Stimulated activated CD4-positive, alpha-beta T cell treated with anti-CD3 and anti-CD28 coated beads, Interleukin-15, amount 100 ng/mL, for 24 hours (primary cell): ENCODE data around the gene DMD.
"Not testable (repeated sequence)": the region's sequence is repeated elsewhere in the genome, so short reads cannot be mapped to it uniquely, and the experiment has no call there.

Source experiments
- DNase-seq: peaks from one replicate; pipeline ENCODE4 v3.0.0-alpha.2; 2020

Gene DMD

GRCh38 chrX:31661280-31661810 lies 1550.0 kb downstream of the DMD start:
- no peak for DNase-seq

GRCh38 chrX:31658360-31658759 lies 1553.0 kb downstream of the DMD start:
- no peak for DNase-seq

- no peak for DNase-seq
Observed at GRCh38 chrX:31656013-31656412, 1555.3 kb downstream of the DMD start.

- no peak for DNase-seq
Observed at GRCh38 chrX:31653422-31653821, 1557.9 kb downstream of the DMD start.

- DNase-seq: no peak
Observed at GRCh38 chrX:31652650-31653049, 1558.7 kb downstream of the DMD start.

- DNase-seq: no peak
Observed at GRCh38 chrX:31649201-31649600, 1562.1 kb downstream of the DMD start.

GRCh38 chrX:31633349-31633748 lies 1578.0 kb downstream of the DMD start:
- no peak for DNase-seq

GRCh38 chrX:31629195-31629594 lies 1582.2 kb downstream of the DMD start:
- no peak for DNase-seq

- no peak for DNase-seq
Observed at GRCh38 chrX:31609130-31609529, 1602.2 kb downstream of the DMD start.

- no peak for DNase-seq
Observed at GRCh38 chrX:31608638-31609037, 1602.7 kb downstream of the DMD start.

GRCh38 chrX:31606771-31607170 lies 1604.6 kb downstream of the DMD start:
- no peak for DNase-seq

GRCh38 chrX:31604629-31605221 lies 1606.6 kb downstream of the DMD start:
- no peak for DNase-seq

GRCh38 chrX:31603411-31604120 lies 1607.8 kb downstream of the DMD start:
- no peak for DNase-seq

GRCh38 chrX:31600823-31601222 lies 1610.5 kb downstream of the DMD start:
- DNase-seq: no peak

- no peak for DNase-seq
Observed at GRCh38 chrX:31593353-31593752, 1618.0 kb downstream of the DMD start.

GRCh38 chrX:31591355-31591754 lies 1620.0 kb downstream of the DMD start:
- DNase-seq: no peak

- no peak for DNase-seq
Observed at GRCh38 chrX:31590581-31591114, 1620.7 kb downstream of the DMD start.

GRCh38 chrX:31589503-31589902 lies 1621.8 kb downstream of the DMD start:
- DNase-seq: no peak

GRCh38 chrX:31588355-31588754 lies 1623.0 kb downstream of the DMD start:
- no peak for DNase-seq

- DNase-seq: not testable (repeated sequence)
Observed at GRCh38 chrX:31583892-31584291, 1627.5 kb downstream of the DMD start.

- DNase-seq: no peak
Observed at GRCh38 chrX:31580726-31581125, 1630.6 kb downstream of the DMD start.

GRCh38 chrX:31580227-31580626 lies 1631.1 kb downstream of the DMD start:
- no peak for DNase-seq

GRCh38 chrX:31572360-31572759 lies 1639.0 kb downstream of the DMD start:
- no peak for DNase-seq

GRCh38 chrX:31570658-31571057 lies 1640.7 kb downstream of the DMD start:
- DNase-seq: no peak
